ENCODE measurements around the gene PDGFRA. TPM values are rescaled to one million over a fixed set of nuclear protein-coding genes. Genes with fewer than 3 reads are reported as not detected.

Gene PDGFRA
- total RNA-seq, 2 donors from 2014 or later: 7.8 to 10.7 TPM

- Mint-ChIP-seq H3K9me3 (no peaks in the 10 kb centered on the region), H3K27me3 (ENCODE audit: insufficient read depth) (peaks cover 80% of the 10 kb centered on the region), H3K27ac (no peak overlapping the region), H3K4me1 (peaks cover 23% of the 10 kb centered on the region), H3K4me3 (peak overlapping the region; percentile 68), H3K36me3 (ENCODE audit: low read depth) (no peaks in the 10 kb centered on the region)
- TF ChIP-seq, protein P1, sequence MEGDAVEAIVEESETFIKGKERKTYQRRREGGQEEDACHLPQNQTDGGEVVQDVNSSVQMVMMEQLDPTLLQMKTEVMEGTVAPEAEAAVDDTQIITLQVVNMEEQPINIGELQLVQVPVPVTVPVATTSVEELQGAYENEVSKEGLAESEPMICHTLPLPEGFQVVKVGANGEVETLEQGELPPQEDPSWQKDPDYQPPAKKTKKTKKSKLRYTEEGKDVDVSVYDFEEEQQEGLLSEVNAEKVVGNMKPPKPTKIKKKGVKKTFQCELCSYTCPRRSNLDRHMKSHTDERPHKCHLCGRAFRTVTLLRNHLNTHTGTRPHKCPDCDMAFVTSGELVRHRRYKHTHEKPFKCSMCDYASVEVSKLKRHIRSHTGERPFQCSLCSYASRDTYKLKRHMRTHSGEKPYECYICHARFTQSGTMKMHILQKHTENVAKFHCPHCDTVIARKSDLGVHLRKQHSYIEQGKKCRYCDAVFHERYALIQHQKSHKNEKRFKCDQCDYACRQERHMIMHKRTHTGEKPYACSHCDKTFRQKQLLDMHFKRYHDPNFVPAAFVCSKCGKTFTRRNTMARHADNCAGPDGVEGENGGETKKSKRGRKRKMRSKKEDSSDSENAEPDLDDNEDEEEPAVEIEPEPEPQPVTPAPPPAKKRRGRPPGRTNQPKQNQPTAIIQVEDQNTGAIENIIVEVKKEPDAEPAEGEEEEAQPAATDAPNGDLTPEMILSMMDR (conservative IDR thresholded peaks at IDR 0.05): no peak
- Histone ChIP-seq H3K27me3 (ENCODE audit: control insufficient read depth, insufficient read depth, low read length, poor library complexity, severe bottlenecking) (peaks cover 71% of the 10 kb centered on the region), H3K9ac (ENCODE audit: extremely low read depth, low read length, poor library complexity, severe bottlenecking) (no peak overlapping the region), H3K4me3 (ENCODE audit: low read length) (peak overlapping the region; percentile 74), H3K27ac (ENCODE audit: low read depth, low read length) (no peak overlapping the region), H3K36me3 (ENCODE audit: control insufficient read depth, insufficient read depth, low read length) (no peaks in the 10 kb centered on the region), H3K9me3 (ENCODE audit: control insufficient read depth, low read length) (no peaks in the 10 kb centered on the region), H3K4me1 (ENCODE audit: control insufficient read depth, insufficient read depth, low read length) (peaks cover 7% of the 10 kb centered on the region)
- no peak for DNase-seq
- WGBS, 2 experiments (ENCODE audit: insufficient coverage in 1 of 2, insufficient read length in 1 of 2): 3 to 14% methylated on average over 4 to 20 of the region's 20 CpGs
These were observed 2.3 kb downstream of the PDGFRA start for GRCh38 chr4:54231419-54231767.

GRCh38 chr4:54231768-54232688 lies 2.9 kb downstream of the PDGFRA start:
- 8 to 12% methylated on average over 42 to 63 of the region's 63 CpGs for WGBS, 2 experiments (ENCODE audit: insufficient coverage in 1 of 2, insufficient read length in 1 of 2)
- H3K27me3 ChIP-seq (ENCODE audit: control insufficient read depth, insufficient read depth, low read length, poor library complexity, severe bottlenecking): peaks cover 64% of the 10 kb centered on the region
- DNase-seq: peak; percentile 76
- H3K27ac Mint-ChIP-seq: no peak overlapping the region
- peak overlapping the region; percentile 68 for H3K4me3 Mint-ChIP-seq
- peaks cover 4% of the 10 kb centered on the region for H3K4me1 ChIP-seq (ENCODE audit: control insufficient read depth, insufficient read depth, low read length)
- H3K27me3 Mint-ChIP-seq (ENCODE audit: insufficient read depth): peaks cover 77% of the 10 kb centered on the region
- H3K9me3 ChIP-seq (ENCODE audit: control insufficient read depth, low read length): no peaks in the 10 kb centered on the region
- H3K4me1 Mint-ChIP-seq: peaks cover 19% of the 10 kb centered on the region
- peak overlapping the region; percentile 74 for H3K4me3 ChIP-seq (ENCODE audit: low read length)
- no peaks in the 10 kb centered on the region for H3K36me3 ChIP-seq (ENCODE audit: control insufficient read depth, insufficient read depth, low read length)
- no peak overlapping the region for H3K27ac ChIP-seq (ENCODE audit: low read depth, low read length)
- no peaks in the 10 kb centered on the region for H3K36me3 Mint-ChIP-seq (ENCODE audit: low read depth)
- H3K9ac ChIP-seq (ENCODE audit: extremely low read depth, low read length, poor library complexity, severe bottlenecking): no peak overlapping the region
- H3K9me3 Mint-ChIP-seq: peaks cover under 1% of the 10 kb centered on the region
- TF ChIP-seq, protein P1 (conservative IDR thresholded peaks at IDR 0.05): no peak

DNA sequence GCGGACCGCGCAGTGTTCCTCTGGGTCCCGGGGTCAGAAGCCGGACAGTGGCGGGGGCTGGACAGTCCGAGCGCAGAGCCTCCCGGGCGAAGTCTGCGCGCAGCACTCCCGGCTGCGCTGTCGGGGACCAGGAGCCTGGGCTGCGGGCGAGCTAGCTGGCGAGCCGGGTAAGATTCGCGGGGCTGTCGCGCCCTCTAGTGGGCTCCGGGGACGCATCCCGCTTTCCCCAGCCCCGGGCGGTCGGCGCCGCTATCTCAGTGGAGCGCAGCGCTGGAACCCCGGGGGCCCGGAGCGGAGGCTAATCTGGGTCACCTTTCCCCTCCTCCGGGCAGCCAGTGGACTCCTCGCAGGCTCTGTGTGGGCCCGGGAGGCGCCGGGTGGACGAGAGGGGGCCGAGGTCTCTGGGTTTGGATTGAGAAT lies 4.2 kb downstream of the PDGFRA start:
- H3K9me3 Mint-ChIP-seq: peaks cover 12% of the 10 kb centered on the region
- Histone ChIP-seq H3K27me3 (ENCODE audit: control insufficient read depth, insufficient read depth, low read length, poor library complexity, severe bottlenecking) (peaks cover 52% of the 10 kb centered on the region), H3K27ac (ENCODE audit: low read depth, low read length) (peak overlapping the region; percentile 53), H3K4me1 (ENCODE audit: control insufficient read depth, insufficient read depth, low read length) (peaks cover 3% of the 10 kb centered on the region), H3K9me3 (ENCODE audit: control insufficient read depth, low read length) (peaks cover 10% of the 10 kb centered on the region), H3K4me3 (ENCODE audit: low read length) (peak overlapping the region; percentile 74), H3K9ac (ENCODE audit: extremely low read depth, low read length, poor library complexity, severe bottlenecking) (no peak overlapping the region), H3K36me3 (ENCODE audit: control insufficient read depth, insufficient read depth, low read length) (no peaks in the 10 kb centered on the region)
- H3K27ac Mint-ChIP-seq: no peak overlapping the region
- H3K36me3 Mint-ChIP-seq (ENCODE audit: low read depth): no peaks in the 10 kb centered on the region
- H3K27me3 Mint-ChIP-seq (ENCODE audit: insufficient read depth): peaks cover 70% of the 10 kb centered on the region
- peaks cover 16% of the 10 kb centered on the region for H3K4me1 Mint-ChIP-seq
- TF ChIP-seq, protein P1 (conservative IDR thresholded peaks at IDR 0.05): peak; percentile 82
- peak overlapping the region; percentile 68 for H3K4me3 Mint-ChIP-seq
- WGBS, 2 experiments (ENCODE audit: insufficient coverage in 1 of 2, insufficient read length in 1 of 2): 0% methylated on average over 11 to 43 of the region's 43 CpGs
- DNase-seq: peak; percentile 95

Data from endodermal cell (in vitro differentiated cells).